GM12864 (cell line): ENCODE measurements around the gene CALHM4.

Source experiments
- DNase-seq: peaks from one replicate; pipeline ENCODE4 v3.0.0-alpha.2; 2011; ENCODE audit warnings: low read depth
- H3K4me3 ChIP-seq: 2 replicates; pipeline ENCODE4 v1.5.1; 2011; ENCODE audit warnings: mild to moderate bottlenecking, low read depth, low read length, control low read depth
- CTCF ChIP-seq: IDR thresholded peaks from 2 replicates; pipeline ENCODE4 v1.5.1; 2011; ENCODE audit warnings: low read depth, mild to moderate bottlenecking, moderate library complexity, low read length, control low read depth, inconsistent platforms; ENCODE audit errors: missing control alignments

Gene CALHM4

GRCh38 chr6:116556065-116556464 is 2.5 kb downstream of the CALHM4 start:
- DNase-seq: no peak
- no peak for TF ChIP-seq CTCF
- H3K4me3 ChIP-seq: no peak overlapping the region

DNA sequence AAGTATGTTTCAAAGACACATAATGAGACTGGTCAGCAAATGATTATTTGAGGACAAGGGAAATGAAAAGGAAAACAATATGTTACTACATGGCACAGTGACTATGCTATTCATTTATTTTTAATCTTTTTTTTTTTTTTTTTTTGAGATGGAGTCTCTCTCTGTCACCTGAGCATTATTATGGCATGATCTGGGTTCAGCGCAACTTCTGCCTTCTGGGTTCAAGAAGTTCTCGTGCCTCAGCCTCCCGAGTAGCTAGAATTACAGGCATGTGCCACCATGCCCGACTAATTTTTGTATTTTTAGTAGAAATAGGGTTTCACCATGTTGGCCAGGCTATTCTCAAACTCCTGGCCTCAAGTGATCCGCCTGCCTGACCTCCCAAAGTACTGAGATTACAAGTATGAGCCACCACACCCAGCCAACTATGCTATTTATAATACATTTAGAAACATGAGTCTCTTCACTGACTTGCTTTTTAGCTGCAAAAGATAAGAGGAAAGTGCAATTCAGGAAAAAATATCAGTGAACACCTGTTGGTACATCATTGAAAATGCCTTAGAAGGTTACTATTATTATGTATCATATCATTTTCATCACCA is 3.4 kb downstream of the CALHM4 start:
- no peak for TF ChIP-seq CTCF
- no peak overlapping the region for H3K4me3 ChIP-seq
- no peak for DNase-seq

GRCh38 chr6:116557893-116558292 is 4.3 kb downstream of the CALHM4 start:
- no peak for TF ChIP-seq CTCF
- DNase-seq: no peak
- H3K4me3 ChIP-seq: no peak overlapping the region

- no peak for DNase-seq
- no peak overlapping the region for H3K4me3 ChIP-seq
- TF ChIP-seq CTCF: no peak
Observed at GRCh38 chr6:116560130-116560529, 6.6 kb downstream of the CALHM4 start.

DNA sequence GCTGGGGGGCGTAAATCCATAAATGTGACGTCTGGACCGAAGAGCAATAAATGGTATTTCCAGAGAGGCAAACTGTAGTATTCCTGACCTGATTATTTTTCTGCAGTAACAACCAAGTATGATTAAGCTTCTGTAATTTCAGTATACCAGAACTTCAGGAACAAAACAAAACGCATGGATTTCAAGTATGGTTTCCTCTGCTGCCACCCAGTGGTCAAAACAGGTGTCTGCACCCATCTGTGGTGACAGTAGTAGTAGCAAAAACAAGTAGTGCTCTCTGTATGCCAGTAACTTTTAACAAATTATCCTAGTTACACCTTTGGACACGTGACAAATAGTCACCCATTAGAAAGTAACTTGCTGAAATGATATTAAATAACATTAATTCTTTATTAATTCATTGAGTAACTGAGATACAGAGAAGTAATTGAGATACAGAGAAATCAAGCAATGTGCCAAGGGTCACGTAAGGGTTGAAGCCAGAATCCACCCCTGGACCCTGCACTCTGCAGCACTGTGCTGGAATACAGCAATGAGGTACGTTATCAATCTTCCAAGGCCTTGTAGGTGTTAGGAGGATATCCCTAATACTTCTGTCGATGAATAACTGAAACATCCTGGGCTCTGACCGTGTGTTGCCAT is 7.9 kb downstream of the CALHM4 start:
- DNase-seq: peak; percentile 24
- H3K4me3 ChIP-seq: no peak overlapping the region
- peak; percentile 83 for TF ChIP-seq CTCF

GRCh38 chr6:116562019-116562403 is 8.5 kb downstream of the CALHM4 start:
- H3K4me3 ChIP-seq: no peak overlapping the region
- no peak for DNase-seq
- TF ChIP-seq CTCF: no peak

DNA sequence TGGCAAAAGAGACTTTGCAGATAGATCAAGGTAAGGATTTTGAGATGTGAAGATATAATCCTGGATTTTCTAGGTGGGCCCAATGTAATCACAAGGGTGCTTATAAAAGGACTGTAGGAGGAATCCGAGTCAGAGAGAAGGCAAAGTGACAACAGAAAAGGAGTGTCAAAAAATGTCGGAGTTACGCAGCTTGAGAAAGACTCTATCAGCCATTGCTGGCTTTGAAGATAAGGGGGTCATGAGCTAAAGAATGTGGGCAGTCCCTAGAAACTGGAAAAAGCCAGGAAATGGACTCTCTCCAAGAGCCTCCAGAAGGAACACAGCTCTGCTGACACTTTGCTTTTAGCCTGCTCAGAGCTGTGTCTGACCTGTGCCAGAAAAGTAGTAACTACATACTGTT is 9.1 kb downstream of the CALHM4 start:
- no peak for TF ChIP-seq CTCF
- H3K4me3 ChIP-seq: no peak overlapping the region
- DNase-seq: no peak
